Ishikawa (cell line): ENCODE results near the gene COQ10B.

Experiments used
- CEBPB ChIP-seq: IDR thresholded peaks from 2 replicates; pipeline ENCODE4 v1.6.1; 2012
- CREB1 ChIP-seq: IDR thresholded peaks from 2 replicates; pipeline ENCODE4 v1.6.1; 2012; ENCODE audit warnings: low read depth
- EGR1 ChIP-seq: IDR thresholded peaks from 2 replicates; pipeline ENCODE4 v1.6.1; 2012
- EP300 ChIP-seq: IDR thresholded peaks from 2 replicates; pipeline ENCODE4 v1.6.1; 2012; ENCODE audit warnings: borderline replicate concordance
- FOXM1 ChIP-seq: IDR thresholded peaks from 2 replicates; pipeline ENCODE4 v1.6.1; 2012; ENCODE audit warnings: low read depth, borderline replicate concordance
- NFIC ChIP-seq: IDR thresholded peaks from 2 replicates; pipeline ENCODE4 v1.6.1; 2012
- RAD21 ChIP-seq: IDR thresholded peaks from 2 replicates; pipeline ENCODE4 v1.6.1; 2012; ENCODE audit warnings: low read depth
- TAF1 ChIP-seq: IDR thresholded peaks from 2 replicates; pipeline ENCODE4 v1.6.1; 2012; ENCODE audit warnings: low read depth, mild to moderate bottlenecking
- TCF12 ChIP-seq: IDR thresholded peaks from 2 replicates; pipeline ENCODE4 v1.6.1; 2012; ENCODE audit warnings: low read depth
- TEAD4 ChIP-seq: IDR thresholded peaks from 2 replicates; pipeline ENCODE4 v1.6.1; 2012
- YY1 ChIP-seq: IDR thresholded peaks from 2 replicates; pipeline ENCODE4 v1.6.1; 2012; ENCODE audit warnings: low read depth
- ZBTB7A ChIP-seq: IDR thresholded peaks from 2 replicates; pipeline ENCODE4 v1.6.1; 2012; ENCODE audit warnings: low read depth
- TF ChIP-seq, protein P1 (sequence below): IDR thresholded peaks from 2 replicates; pipeline ENCODE4 v1.6.1; 2012
- TF ChIP-seq, protein P2 (sequence below): IDR thresholded peaks from 2 replicates; pipeline ENCODE4 v1.6.1; 2012
- TF ChIP-seq, protein P3 (sequence below): IDR thresholded peaks from 2 replicates; pipeline ENCODE4 v1.6.1; 2012; ENCODE audit warnings: low read depth, mild to moderate bottlenecking

The COQ10B gene

DNA sequence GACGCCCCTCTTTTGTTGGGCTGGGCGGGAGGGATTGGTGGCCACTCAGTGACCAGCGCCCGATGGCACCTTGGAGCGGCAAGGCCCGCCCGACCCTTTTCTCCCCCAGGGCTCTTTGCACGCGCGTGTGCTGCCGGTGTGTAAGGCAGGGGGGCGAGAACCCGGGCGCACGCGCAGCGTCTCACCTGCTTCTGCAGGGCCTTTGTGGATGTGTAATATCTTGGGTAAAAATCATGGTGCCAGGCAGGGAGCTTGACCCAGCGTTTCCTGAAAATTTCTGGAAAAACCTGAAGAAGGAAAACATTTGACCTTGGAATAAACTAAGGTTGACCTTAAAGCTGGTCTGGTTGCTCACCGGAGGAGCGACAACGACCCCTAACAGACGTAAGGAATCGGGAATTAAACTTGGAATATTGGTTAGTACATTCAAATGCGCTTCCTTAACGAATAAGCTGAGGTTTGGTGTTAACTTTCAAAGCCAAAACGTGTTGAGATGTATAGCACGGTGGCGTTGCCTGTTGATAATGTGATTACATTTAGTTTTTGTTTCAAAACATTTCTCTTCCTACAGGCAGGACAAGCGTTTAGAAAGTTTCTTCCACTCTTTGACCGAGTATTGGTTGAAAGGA lies 47.3 kb downstream of the COQ10B start:
- TF ChIP-seq EGR1 (no peak), CEBPB (no peak), TEAD4 (no peak), ZBTB7A (no peak), TCF12 (no peak), RAD21 (no peak), FOXM1 (no peak)
- TF ChIP-seq, protein P1, sequence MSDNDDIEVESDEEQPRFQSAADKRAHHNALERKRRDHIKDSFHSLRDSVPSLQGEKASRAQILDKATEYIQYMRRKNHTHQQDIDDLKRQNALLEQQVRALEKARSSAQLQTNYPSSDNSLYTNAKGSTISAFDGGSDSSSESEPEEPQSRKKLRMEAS = no peak
- TF ChIP-seq, protein P2, sequence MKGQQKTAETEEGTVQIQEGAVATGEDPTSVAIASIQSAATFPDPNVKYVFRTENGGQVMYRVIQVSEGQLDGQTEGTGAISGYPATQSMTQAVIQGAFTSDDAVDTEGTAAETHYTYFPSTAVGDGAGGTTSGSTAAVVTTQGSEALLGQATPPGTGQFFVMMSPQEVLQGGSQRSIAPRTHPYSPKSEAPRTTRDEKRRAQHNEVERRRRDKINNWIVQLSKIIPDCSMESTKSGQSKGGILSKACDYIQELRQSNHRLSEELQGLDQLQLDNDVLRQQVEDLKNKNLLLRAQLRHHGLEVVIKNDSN = no peak
- TF ChIP-seq, protein P3, sequence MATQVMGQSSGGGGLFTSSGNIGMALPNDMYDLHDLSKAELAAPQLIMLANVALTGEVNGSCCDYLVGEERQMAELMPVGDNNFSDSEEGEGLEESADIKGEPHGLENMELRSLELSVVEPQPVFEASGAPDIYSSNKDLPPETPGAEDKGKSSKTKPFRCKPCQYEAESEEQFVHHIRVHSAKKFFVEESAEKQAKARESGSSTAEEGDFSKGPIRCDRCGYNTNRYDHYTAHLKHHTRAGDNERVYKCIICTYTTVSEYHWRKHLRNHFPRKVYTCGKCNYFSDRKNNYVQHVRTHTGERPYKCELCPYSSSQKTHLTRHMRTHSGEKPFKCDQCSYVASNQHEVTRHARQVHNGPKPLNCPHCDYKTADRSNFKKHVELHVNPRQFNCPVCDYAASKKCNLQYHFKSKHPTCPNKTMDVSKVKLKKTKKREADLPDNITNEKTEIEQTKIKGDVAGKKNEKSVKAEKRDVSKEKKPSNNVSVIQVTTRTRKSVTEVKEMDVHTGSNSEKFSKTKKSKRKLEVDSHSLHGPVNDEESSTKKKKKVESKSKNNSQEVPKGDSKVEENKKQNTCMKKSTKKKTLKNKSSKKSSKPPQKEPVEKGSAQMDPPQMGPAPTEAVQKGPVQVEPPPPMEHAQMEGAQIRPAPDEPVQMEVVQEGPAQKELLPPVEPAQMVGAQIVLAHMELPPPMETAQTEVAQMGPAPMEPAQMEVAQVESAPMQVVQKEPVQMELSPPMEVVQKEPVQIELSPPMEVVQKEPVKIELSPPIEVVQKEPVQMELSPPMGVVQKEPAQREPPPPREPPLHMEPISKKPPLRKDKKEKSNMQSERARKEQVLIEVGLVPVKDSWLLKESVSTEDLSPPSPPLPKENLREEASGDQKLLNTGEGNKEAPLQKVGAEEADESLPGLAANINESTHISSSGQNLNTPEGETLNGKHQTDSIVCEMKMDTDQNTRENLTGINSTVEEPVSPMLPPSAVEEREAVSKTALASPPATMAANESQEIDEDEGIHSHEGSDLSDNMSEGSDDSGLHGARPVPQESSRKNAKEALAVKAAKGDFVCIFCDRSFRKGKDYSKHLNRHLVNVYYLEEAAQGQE = no peak

DNA sequence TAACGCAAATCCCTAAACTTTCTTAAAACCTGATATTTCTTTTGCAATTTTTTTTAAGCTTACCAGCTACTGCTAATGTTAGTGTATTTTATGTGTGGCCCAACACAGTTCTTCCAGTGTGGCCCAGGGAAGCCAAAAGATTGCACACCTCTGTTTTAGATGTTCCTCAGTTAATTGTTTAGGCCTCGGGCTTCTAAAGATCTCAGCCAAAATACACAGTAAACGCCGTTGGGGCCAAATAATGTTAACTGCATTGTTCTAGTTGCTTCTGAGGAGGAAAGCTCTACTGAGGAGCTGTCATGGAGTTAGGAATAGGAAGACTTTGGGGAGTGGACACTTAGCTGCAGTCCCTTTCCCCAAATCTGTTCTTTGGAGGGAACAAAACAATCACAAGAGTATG lies 48.8 kb downstream of the COQ10B start:
- TF ChIP-seq EP300 = no peak
- TF ChIP-seq, protein P1 = no peak
- TF ChIP-seq, protein P2 = no peak
- TF ChIP-seq EGR1 = no peak
- no peak for TF ChIP-seq FOXM1
- no peak for TF ChIP-seq TEAD4
- TF ChIP-seq, protein P3 = no peak
- no peak for TF ChIP-seq CEBPB

GRCh38 chr2:197502685-197503084 lies 49.3 kb downstream of the COQ10B start:
- TF ChIP-seq RAD21 (no peak), CEBPB (no peak), CREB1 (no peak), TAF1 (no peak), EP300 (no peak), TEAD4 (no peak), FOXM1 (no peak), YY1 (no peak), TCF12 (no peak), ZBTB7A (no peak), NFIC (no peak), EGR1 (no peak)
- TF ChIP-seq, protein P2 = no peak
- TF ChIP-seq, protein P1 = no peak
- TF ChIP-seq, protein P3 = no peak

- TF ChIP-seq, protein P2 = no peak
- TF ChIP-seq TEAD4 = no peak
- TF ChIP-seq CEBPB = no peak
- TF ChIP-seq EP300 = no peak
- TF ChIP-seq TAF1 = no peak
- TF ChIP-seq EGR1 = no peak
- TF ChIP-seq, protein P1 = no peak
- TF ChIP-seq, protein P3 = no peak
- no peak for TF ChIP-seq NFIC
Observed at GRCh38 chr2:197504000-197504399, 50.6 kb downstream of the COQ10B start.
